ENCODE data around the gene FBXW8.

Gene FBXW8

DNA sequence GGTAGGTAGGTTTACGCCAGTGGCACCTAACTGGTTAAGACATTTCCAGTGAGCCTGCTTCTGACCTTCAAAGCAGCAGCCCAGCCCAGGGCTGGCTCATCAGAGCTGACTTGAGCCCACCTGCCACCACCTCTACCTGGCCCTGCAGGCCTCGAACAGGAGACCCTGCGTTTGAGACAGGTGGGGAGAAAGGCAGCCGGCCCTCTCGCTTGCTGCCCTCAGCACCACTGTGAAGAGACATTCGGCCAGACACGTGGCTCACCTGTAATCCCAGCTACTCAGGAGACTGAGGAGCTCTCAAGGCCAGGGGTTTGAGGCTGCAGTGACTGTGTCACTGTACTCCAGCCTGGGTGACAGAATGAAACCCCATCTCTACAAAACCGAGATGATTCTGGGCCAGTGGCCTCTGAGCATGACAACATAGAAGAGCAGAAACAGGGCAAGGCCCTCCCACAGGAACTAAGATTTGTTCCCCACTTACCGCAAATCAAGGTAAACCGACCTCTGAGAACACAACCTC lies 114.3 kb downstream of the FBXW8 start:
- Histone ChIP-seq H3K27ac (replicated peaks) (no peak overlapping the region), H3K4me3 (replicated peaks; ENCODE audit: insufficient read depth, low read length) (no peak overlapping the region)
- no peak for DNase-seq (ENCODE audit: low read depth in 1 of 2, low spot score in 1 of 2)

DNA sequence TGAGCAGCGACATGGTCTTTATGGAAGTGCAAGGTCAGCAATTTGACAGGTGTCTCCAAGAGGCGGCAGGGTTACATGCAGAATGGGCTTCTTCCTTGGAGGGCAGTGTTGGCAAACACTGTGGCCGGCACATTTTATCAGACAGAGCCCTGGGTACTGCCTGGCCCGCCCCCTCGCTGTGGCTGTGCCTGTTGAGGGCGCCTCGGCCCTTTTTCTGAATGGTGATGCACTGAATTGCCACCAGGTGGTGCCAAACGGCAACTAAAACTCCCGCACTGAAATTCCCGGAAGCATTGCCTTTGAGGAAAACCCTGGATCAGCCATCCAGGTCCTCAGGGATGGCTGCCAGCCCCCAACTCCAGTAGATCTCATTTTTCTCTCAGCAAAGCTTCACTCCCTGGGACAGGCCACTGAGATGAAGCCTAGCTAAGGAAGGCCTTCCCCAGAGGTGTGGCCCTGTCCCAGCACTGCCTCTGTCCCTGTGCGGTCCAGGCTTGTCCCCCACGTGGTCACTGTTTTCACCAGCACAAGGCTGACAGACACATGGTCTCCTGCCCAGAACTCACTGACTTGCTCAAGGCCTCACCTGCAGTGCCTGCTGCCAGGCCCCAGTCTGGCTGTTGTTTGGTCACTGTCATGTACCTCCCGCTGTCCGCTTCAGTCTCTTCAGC lies 114.9 kb downstream of the FBXW8 start:
- Histone ChIP-seq H3K27ac (replicated peaks) (peak overlapping the region; percentile 37), H3K27me3 (ENCODE audit: insufficient read depth, poor library complexity, severe bottlenecking) (no peaks in the 10 kb centered on the region), H3K4me3 (replicated peaks; ENCODE audit: insufficient read depth, low read length) (no peak overlapping the region)
- peak; percentile 31 to 56 for DNase-seq (ENCODE audit: low read depth in 1 of 2, low spot score in 1 of 2)
- TF ChIP-seq, protein P1, sequence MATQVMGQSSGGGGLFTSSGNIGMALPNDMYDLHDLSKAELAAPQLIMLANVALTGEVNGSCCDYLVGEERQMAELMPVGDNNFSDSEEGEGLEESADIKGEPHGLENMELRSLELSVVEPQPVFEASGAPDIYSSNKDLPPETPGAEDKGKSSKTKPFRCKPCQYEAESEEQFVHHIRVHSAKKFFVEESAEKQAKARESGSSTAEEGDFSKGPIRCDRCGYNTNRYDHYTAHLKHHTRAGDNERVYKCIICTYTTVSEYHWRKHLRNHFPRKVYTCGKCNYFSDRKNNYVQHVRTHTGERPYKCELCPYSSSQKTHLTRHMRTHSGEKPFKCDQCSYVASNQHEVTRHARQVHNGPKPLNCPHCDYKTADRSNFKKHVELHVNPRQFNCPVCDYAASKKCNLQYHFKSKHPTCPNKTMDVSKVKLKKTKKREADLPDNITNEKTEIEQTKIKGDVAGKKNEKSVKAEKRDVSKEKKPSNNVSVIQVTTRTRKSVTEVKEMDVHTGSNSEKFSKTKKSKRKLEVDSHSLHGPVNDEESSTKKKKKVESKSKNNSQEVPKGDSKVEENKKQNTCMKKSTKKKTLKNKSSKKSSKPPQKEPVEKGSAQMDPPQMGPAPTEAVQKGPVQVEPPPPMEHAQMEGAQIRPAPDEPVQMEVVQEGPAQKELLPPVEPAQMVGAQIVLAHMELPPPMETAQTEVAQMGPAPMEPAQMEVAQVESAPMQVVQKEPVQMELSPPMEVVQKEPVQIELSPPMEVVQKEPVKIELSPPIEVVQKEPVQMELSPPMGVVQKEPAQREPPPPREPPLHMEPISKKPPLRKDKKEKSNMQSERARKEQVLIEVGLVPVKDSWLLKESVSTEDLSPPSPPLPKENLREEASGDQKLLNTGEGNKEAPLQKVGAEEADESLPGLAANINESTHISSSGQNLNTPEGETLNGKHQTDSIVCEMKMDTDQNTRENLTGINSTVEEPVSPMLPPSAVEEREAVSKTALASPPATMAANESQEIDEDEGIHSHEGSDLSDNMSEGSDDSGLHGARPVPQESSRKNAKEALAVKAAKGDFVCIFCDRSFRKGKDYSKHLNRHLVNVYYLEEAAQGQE (IDR thresholded peaks at IDR 0.05; ENCODE audit: insufficient replicate concordance, low read depth): no peak
- no peak for TF ChIP-seq SPI1 (IDR thresholded peaks at IDR 0.05; ENCODE audit: borderline replicate concordance, low read depth)
- TF ChIP-seq GABPA (IDR thresholded peaks at IDR 0.05; ENCODE audit: low read depth): no peak
- 0 out of 2 replicates have a peak, but pooled peaks have one; percentile 14 for TF ChIP-seq POLR2AphosphoS5 (IDR thresholded peaks at IDR 0.05; ENCODE audit: low read depth)
- TF ChIP-seq, protein P2, sequence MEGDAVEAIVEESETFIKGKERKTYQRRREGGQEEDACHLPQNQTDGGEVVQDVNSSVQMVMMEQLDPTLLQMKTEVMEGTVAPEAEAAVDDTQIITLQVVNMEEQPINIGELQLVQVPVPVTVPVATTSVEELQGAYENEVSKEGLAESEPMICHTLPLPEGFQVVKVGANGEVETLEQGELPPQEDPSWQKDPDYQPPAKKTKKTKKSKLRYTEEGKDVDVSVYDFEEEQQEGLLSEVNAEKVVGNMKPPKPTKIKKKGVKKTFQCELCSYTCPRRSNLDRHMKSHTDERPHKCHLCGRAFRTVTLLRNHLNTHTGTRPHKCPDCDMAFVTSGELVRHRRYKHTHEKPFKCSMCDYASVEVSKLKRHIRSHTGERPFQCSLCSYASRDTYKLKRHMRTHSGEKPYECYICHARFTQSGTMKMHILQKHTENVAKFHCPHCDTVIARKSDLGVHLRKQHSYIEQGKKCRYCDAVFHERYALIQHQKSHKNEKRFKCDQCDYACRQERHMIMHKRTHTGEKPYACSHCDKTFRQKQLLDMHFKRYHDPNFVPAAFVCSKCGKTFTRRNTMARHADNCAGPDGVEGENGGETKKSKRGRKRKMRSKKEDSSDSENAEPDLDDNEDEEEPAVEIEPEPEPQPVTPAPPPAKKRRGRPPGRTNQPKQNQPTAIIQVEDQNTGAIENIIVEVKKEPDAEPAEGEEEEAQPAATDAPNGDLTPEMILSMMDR (IDR thresholded peaks at IDR 0.05; ENCODE audit: insufficient read depth, low read length): peak; percentile 51

More for the DNA sequence above, 114.3 kb downstream of the FBXW8 start:
- no peaks in the 10 kb centered on the region for H3K27me3 ChIP-seq (ENCODE audit: insufficient read depth, poor library complexity, severe bottlenecking)
- no peak; the same call in 1 of the 2 replicates for TF ChIP-seq POLR2AphosphoS5 (IDR thresholded peaks at IDR 0.05; ENCODE audit: low read depth)

DNA sequence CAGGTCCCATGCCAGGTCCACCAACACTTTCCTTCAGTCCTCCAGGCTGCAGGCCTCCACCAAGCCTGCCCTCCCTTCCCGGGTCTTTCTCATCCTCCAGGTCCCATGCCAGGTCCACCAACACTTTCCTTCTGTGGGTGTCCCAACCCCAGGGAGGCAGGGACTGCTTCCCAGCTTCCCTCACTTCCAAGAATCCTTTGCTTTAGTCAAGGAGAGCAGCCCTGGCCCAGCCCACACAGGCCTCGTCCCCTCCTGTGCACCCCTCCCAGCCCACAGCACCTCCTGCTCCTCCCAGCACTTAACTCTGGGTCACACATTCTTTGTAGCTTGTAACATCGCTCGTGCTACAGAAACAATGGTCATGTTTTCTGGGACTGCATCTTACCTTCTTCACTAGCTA lies 115.6 kb downstream of the FBXW8 start:
- Histone ChIP-seq H3K27ac (replicated peaks) (no peak overlapping the region), H3K4me3 (replicated peaks; ENCODE audit: insufficient read depth, low read length) (no peak overlapping the region), H3K27me3 (ENCODE audit: insufficient read depth, poor library complexity, severe bottlenecking) (no peaks in the 10 kb centered on the region)
- TF ChIP-seq, protein P1 (IDR thresholded peaks at IDR 0.05; ENCODE audit: insufficient replicate concordance, low read depth): no peak
- no peak for TF ChIP-seq SPI1 (IDR thresholded peaks at IDR 0.05; ENCODE audit: borderline replicate concordance, low read depth)
- TF ChIP-seq POLR2AphosphoS5 (IDR thresholded peaks at IDR 0.05; ENCODE audit: low read depth): no peak
- no peak for TF ChIP-seq GABPA (IDR thresholded peaks at IDR 0.05; ENCODE audit: low read depth)
- TF ChIP-seq, protein P2 (IDR thresholded peaks at IDR 0.05; ENCODE audit: insufficient read depth, low read length): no peak
- no peak for DNase-seq (ENCODE audit: low read depth in 1 of 2, low spot score in 1 of 2)

DNA sequence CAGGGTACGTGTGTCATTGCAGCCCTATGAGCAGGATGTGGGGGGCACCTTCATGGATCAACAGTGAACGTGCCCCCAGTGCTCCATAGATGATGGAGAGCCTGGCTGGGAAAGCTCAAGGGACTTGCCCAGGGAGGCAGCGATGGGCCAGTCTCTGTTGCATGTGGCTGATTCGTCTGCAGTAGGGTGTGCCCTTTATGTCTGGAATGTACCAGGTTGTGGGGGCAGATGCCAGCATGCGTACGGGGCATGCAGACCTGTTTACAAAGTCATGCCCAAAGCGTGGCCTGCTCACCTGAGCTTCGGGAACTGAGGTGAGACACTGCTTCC lies 116.1 kb downstream of the FBXW8 start:
- DNase-seq (ENCODE audit: low read depth in 1 of 2, low spot score in 1 of 2): no peak
- Histone ChIP-seq H3K4me3 (replicated peaks; ENCODE audit: insufficient read depth, low read length) (no peak overlapping the region), H3K27me3 (ENCODE audit: insufficient read depth, poor library complexity, severe bottlenecking) (no peaks in the 10 kb centered on the region), H3K27ac (replicated peaks) (no peak overlapping the region)
- no peak for TF ChIP-seq POLR2AphosphoS5 (IDR thresholded peaks at IDR 0.05; ENCODE audit: low read depth)
- TF ChIP-seq, protein P2 (IDR thresholded peaks at IDR 0.05; ENCODE audit: insufficient read depth, low read length): no peak
- no peak for TF ChIP-seq SPI1 (IDR thresholded peaks at IDR 0.05; ENCODE audit: borderline replicate concordance, low read depth)
- TF ChIP-seq, protein P1 (IDR thresholded peaks at IDR 0.05; ENCODE audit: insufficient replicate concordance, low read depth): no peak
- no peak for TF ChIP-seq GABPA (IDR thresholded peaks at IDR 0.05; ENCODE audit: low read depth)

Data from HL-60 (cell line).